Nephron (organoid): ENCODE results near the gene PHF20.
"Not testable (repeated sequence)": the region's sequence is repeated elsewhere in the genome, so short reads cannot be mapped to it uniquely, and the experiment has no call there.

Source experiments
- H3K27ac Mint-ChIP-seq, 3 experiments: 2 replicates each; pipeline ENCODE4 v1.8.0; 2020; ENCODE audit warnings: mixed read lengths in 3 of 3, mild to moderate bottlenecking in 2 of 3, moderate library complexity in 1 of 3
- H3K27me3 Mint-ChIP-seq: 2 replicates; pipeline ENCODE4 v1.8.0; 2021; ENCODE audit warnings: low read depth, mild to moderate bottlenecking, moderate library complexity, mixed read lengths
- H3K36me3 Mint-ChIP-seq: 2 replicates; pipeline ENCODE4 v1.8.0; 2020; ENCODE audit warnings: low read depth, mixed read lengths
- H3K4me1 Mint-ChIP-seq: 2 replicates; pipeline ENCODE4 v1.8.0; 2020; ENCODE audit warnings: mixed read lengths
- H3K4me3 Mint-ChIP-seq, 3 experiments: 2 replicates each; pipeline ENCODE4 v1.8.0; 2020; ENCODE audit warnings: mild to moderate bottlenecking in 3 of 3, mixed read lengths in 3 of 3, moderate library complexity in 2 of 3
- H3K9me3 Mint-ChIP-seq: 2 replicates; pipeline ENCODE4 v1.8.0; 2020; ENCODE audit warnings: mixed read lengths
- TF ChIP-seq, protein P1 (sequence below), 3 experiments: fragments of 200-600 bp; sonication (generic); IDR thresholded peaks; one replicate each; pipeline ENCODE4 v1.5.0; 2021; ENCODE audit warnings: antibody characterized with exemption in 3 of 3; ENCODE audit not compliant: unreplicated experiment in 3 of 3

PHF20 gene

DNA sequence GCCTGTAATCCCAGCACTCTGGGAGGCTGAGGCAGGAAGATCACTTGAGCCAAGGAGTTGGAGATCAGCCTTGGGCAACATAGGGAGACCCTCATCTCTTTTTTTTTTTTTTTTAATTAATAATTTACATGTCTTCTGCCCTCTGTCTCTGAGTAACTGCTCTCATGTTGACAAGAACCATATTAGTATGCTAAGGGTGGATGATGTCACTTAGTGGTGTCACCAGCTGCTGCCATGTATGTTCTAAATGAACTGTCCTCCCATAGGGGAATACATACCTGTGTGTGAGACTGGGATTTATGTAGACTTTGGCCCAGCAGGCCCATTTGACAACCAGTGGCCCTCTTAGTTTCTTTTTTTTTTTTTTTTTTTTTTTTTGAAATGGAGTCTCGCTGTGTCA lies 116.8 kb downstream of the PHF20 start:
- Mint-ChIP-seq H3K27me3 (no peaks in the 10 kb centered on the region), H3K4me1 (peaks cover 7% of the 10 kb centered on the region), H3K36me3 (peaks cover 5% of the 10 kb centered on the region), H3K4me3 (no peak overlapping the region), H3K27ac (no peak overlapping the region), H3K9me3 (no peaks in the 10 kb centered on the region)
- TF ChIP-seq, protein P1, sequence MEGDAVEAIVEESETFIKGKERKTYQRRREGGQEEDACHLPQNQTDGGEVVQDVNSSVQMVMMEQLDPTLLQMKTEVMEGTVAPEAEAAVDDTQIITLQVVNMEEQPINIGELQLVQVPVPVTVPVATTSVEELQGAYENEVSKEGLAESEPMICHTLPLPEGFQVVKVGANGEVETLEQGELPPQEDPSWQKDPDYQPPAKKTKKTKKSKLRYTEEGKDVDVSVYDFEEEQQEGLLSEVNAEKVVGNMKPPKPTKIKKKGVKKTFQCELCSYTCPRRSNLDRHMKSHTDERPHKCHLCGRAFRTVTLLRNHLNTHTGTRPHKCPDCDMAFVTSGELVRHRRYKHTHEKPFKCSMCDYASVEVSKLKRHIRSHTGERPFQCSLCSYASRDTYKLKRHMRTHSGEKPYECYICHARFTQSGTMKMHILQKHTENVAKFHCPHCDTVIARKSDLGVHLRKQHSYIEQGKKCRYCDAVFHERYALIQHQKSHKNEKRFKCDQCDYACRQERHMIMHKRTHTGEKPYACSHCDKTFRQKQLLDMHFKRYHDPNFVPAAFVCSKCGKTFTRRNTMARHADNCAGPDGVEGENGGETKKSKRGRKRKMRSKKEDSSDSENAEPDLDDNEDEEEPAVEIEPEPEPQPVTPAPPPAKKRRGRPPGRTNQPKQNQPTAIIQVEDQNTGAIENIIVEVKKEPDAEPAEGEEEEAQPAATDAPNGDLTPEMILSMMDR (IDR thresholded peaks at IDR 0.05; ENCODE audit: unreplicated experiment in 3 of 3): no peak

DNA sequence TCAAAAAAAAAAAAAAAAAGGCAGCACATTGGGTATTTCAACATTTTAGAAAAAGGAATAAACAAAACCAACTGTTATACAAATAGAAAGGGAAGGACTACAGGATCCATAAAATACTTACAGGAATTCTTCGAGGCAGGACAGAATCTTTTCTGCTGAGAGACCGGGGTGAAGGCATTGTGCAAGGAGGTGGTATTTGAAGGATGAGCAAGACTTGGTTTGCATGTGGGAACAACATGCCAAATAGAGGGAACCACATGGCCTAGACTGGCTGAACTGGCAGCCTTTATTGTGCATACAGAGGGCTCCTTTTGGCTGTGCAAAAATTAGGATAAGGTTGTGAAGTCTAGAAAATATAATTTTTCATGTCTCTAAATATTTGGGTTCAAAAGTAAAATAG lies 119.6 kb downstream of the PHF20 start:
- Mint-ChIP-seq H3K4me1 (no peaks in the 10 kb centered on the region), H3K27ac (no peak overlapping the region), H3K36me3 (peaks cover 14% of the 10 kb centered on the region), H3K27me3 (no peaks in the 10 kb centered on the region), H3K4me3 (no peak overlapping the region), H3K9me3 (no peaks in the 10 kb centered on the region)
- TF ChIP-seq, protein P1 (IDR thresholded peaks at IDR 0.05; ENCODE audit: unreplicated experiment in 3 of 3): no peak

DNA sequence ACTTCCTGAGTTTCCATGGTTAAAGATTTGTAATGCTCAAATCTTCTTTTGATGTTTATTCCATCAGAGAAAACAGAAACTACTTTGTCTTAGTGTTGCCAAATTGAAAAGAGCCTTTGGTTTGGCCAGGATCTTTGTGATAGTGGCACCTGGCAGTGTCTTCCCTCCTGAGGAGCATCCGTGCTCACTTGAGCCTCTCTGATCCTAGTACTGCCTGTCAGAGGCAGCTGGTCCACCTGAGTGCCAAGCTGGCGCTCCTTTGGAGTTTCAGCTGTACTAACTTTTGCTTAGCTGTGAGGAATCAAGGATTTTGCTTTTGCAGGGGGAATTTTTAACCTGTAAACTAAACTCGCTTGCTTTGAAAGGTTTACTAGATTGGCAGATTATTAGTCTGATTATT lies 121.1 kb downstream of the PHF20 start:
- no peaks in the 10 kb centered on the region for H3K4me1 Mint-ChIP-seq
- no peak overlapping the region for H3K27ac Mint-ChIP-seq
- H3K36me3 Mint-ChIP-seq: peaks cover 11% of the 10 kb centered on the region
- H3K4me3 Mint-ChIP-seq: no peak overlapping the region
- TF ChIP-seq, protein P1 (IDR thresholded peaks at IDR 0.05; ENCODE audit: unreplicated experiment in 3 of 3): no peak
- H3K9me3 Mint-ChIP-seq: no peaks in the 10 kb centered on the region
- no peaks in the 10 kb centered on the region for H3K27me3 Mint-ChIP-seq

DNA sequence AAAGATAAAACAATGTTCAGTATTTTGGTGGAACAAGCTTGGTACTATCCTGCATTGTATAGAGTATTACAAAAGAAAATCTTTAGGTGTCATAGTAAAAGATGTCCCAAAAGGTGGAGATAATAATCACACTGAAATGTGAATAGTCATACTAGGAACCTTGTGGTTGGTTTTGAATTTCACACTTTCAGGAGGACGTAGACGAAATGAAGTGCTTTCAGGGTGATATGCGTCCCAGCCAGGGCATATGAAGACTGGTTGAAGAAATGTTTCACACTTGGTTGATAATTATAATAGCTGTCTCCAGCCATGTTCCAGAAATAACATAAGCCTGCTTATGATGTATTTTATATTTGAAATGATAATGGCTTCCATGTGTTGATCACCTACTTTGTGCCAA lies 122.1 kb downstream of the PHF20 start:
- TF ChIP-seq, protein P1 (IDR thresholded peaks at IDR 0.05; ENCODE audit: unreplicated experiment in 3 of 3): no peak
- Mint-ChIP-seq H3K27me3 (no peaks in the 10 kb centered on the region), H3K9me3 (no peaks in the 10 kb centered on the region), H3K27ac (no peak overlapping the region), H3K36me3 (peaks cover 11% of the 10 kb centered on the region), H3K4me1 (no peaks in the 10 kb centered on the region), H3K4me3 (no peak overlapping the region)

DNA sequence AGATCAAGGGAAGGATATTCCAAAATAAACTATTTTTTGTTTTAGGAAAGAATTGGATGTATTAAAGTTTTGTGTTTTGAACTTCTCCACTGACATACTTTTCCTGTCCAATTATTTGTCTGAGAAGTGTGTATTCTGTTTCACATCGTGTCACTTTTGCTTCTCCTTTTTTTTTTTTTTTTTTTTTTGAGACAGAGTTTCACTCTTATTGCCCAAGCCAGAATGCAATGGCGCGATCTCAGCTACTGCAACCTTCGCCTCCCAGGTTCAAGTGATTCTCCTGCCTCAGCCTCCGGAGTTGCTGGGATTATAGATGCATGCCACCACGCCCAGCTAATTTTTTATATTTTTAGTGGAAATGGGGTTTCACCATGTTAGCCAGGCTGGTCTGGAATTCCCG lies 123.7 kb downstream of the PHF20 start:
- H3K36me3 Mint-ChIP-seq: peaks cover 11% of the 10 kb centered on the region
- not testable (repeated sequence) for H3K27ac Mint-ChIP-seq, H3K4me3 Mint-ChIP-seq, H3K4me1 Mint-ChIP-seq, H3K27me3 Mint-ChIP-seq, H3K9me3 Mint-ChIP-seq

DNA sequence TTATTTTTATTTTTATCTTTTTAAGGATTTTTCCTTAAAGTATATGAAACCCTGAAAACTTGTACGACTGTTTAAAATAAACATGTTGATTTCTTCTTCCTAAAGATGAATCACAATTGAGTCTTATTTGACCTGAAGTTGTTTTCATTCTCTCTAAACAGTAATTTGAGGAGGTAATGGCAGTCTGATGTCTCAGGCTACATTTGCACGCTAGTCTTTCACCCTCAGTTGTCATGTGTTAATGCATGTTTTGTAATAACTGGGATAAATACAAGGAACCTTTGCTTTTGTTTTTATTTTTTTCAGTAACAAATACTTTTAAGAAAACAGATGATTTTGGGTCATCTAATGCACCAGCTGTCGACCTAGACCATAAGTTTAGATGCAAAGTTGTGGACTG lies 127.2 kb downstream of the PHF20 start:
- TF ChIP-seq, protein P1 (IDR thresholded peaks at IDR 0.05; ENCODE audit: unreplicated experiment in 3 of 3): no peak
- peaks cover 27% of the 10 kb centered on the region for H3K36me3 Mint-ChIP-seq
- no peaks in the 10 kb centered on the region for H3K4me1 Mint-ChIP-seq

DNA sequence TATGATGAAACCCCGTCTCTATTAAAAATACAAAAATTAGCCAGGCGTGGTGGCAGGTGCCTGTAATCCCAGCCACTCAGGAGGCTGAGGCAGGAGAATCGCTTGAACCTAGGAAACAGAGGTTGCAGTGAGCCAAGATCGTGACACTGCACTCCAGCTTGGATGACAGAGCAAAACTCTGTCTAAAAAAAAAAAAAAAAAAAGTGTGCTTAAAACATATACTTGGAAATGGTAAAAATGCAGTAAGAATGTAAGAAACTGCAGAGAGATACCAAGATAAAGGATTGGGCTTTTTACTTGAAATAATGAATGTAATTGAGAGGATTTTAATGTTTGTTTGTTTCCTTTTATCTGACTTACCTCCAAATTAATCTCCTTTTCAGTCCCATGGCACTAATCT lies 129.4 kb downstream of the PHF20 start:
- not testable (repeated sequence) for H3K9me3 Mint-ChIP-seq, H3K27me3 Mint-ChIP-seq, H3K4me1 Mint-ChIP-seq, H3K27ac Mint-ChIP-seq, H3K4me3 Mint-ChIP-seq
- peaks cover 35% of the 10 kb centered on the region for H3K36me3 Mint-ChIP-seq

More for the DNA sequence above, 127.2 kb downstream of the PHF20 start:
- Mint-ChIP-seq H3K9me3 (no peaks in the 10 kb centered on the region), H3K27me3 (no peaks in the 10 kb centered on the region), H3K4me3 (no peak overlapping the region), H3K27ac (no peak overlapping the region)
